Activated CD4-positive, alpha-beta T cell treated with anti-CD3 and anti-CD28 coated beads for 36 hours (primary cell): ENCODE data around the gene ERBB2. TPM values are rescaled to one million over a fixed set of nuclear protein-coding genes. Genes with fewer than 3 reads are reported as not detected.

ENCODE experiments used
- ATAC-seq: fragments of 200-7000 bp; cut with Tn5 transposase; one replicate; pipeline ENCODE4 v1.10.0; 2021; ENCODE audit warnings: mild to moderate bottlenecking, moderate library complexity
- CTCF ChIA-PET: fragments of 350-600 bp; sonication (Branson Sonifier 250); formaldehyde crosslinking; loops from one replicate; lab custom pipeline; 2021; ENCODE audit warnings: antibody characterized with exemption; lab: Charles Lee
- POLR2A ChIA-PET: fragments of 350-600 bp; sonication (Branson Sonifier 250); formaldehyde crosslinking; loops from one replicate; lab custom pipeline; 2021; ENCODE audit warnings: antibody characterized with exemption, inconsistent platforms; lab: Charles Lee
- DNase-seq: peaks from one replicate; pipeline ENCODE4 v3.0.0-alpha.2; 2020
- H3K27ac Mint-ChIP-seq: one replicate; pipeline ENCODE4 v1.8.0; 2021; ENCODE audit warnings: mixed read lengths
- H3K27me3 Mint-ChIP-seq: one replicate; pipeline ENCODE4 v1.8.0; 2021; ENCODE audit warnings: mixed read lengths
- H3K36me3 Mint-ChIP-seq: one replicate; pipeline ENCODE4 v1.8.0; 2021; ENCODE audit warnings: low read depth, mixed read lengths
- H3K4me1 Mint-ChIP-seq: one replicate; pipeline ENCODE4 v1.8.0; 2021; ENCODE audit warnings: mixed read lengths
- H3K4me3 Mint-ChIP-seq: one replicate; pipeline ENCODE4 v1.8.0; 2021; ENCODE audit warnings: mild to moderate bottlenecking, moderate library complexity, mixed read lengths
- H3K9me3 Mint-ChIP-seq: one replicate; pipeline ENCODE4 v1.8.0; 2021; ENCODE audit warnings: low read depth, mixed read lengths
- intact Hi-C, 2 experiments: fragments of 100-400 bp; cut with DNase I in 1 of 2; cut with micrococcal nuclease in 1 of 2; formaldehyde crosslinking; loops; one replicate each; pipeline versions ENCODE4 v1.14.2 to v1.15.1; 2022 to 2024; cut with DNase I, micrococcal nuclease
- total RNA-seq, 2 experiments: library from RNA; stranded (reverse); gene quantifications; one replicate each; pipeline ENCODE4 v1.2.3, GENCODE V29; 2021

Gene ERBB2
- total RNA-seq, 2 experiments from 2014 or later, result 5.8 to 6.0 TPM

- ATAC-seq, result no peak
- ChIA-PET CTCF (interaction anchor here (0.6 to 3.5 kb wide), 10 partner anchors 8 to 189 kb away, joined by 3 to 18 read pairs (median 3); partner anchors contain the start of gene MIEN1), POLR2A (interaction anchor here (0.6 to 1.2 kb wide), 2 partner anchors 8 to 129 kb away, joined by 3 to 5 read pairs; no protein-coding TSS in a partner anchor)
- Mint-ChIP-seq H3K9me3 (no peaks in the 10 kb centered on the region), H3K36me3 (no peaks in the 10 kb centered on the region), H3K4me3 (peak overlapping the region; percentile 77), H3K4me1 (peaks cover 41% of the 10 kb centered on the region), H3K27ac (peak overlapping the region; percentile 96), H3K27me3 (no peaks in the 10 kb centered on the region)
- intact Hi-C loops, result loop anchor here in 1 of 2 experiments (5.0 kb wide), 2 partner anchors 65 to 300 kb away; partner anchors contain the start of genes MED1 and PGAP3
- peak; percentile 6 for DNase-seq
Observed at GRCh38 chr17:39752241-39752881, 52.5 kb downstream of the ERBB2 start.

DNA sequence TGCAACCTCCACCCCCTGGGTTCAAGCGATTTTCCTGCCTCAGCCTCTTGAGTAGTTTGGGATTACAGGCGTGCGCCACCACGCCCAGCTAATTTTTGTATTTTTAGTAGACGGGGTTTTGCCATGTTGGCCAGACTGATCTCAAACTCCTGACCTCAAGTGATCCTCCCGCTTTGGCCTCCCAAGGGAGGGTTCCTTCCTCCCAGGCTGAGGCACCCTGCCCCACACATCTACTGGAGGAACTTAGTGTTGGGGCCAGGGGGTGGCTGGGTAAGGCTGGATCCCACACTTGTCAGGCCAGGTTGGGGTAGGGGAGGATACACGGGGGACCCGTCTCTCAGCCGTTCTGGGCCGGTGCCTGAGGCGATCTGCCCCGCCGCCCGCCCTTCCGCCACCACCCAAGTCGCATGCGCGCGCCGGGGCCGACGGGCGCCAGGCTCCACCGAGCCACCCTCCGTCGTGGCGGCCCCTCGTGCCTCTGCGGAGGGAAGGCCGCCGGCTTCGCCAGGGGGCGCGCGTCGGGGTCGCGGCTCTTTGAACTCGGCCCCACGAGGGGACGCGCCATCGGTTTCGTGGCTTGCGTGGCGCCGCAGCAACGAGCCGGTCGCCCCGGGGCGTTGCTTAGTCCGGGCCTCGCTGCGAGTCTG is 53.8 kb downstream of the ERBB2 start:
- Mint-ChIP-seq H3K27me3 (no peaks in the 10 kb centered on the region), H3K4me3 (peak overlapping the region; percentile 77), H3K36me3 (peaks cover 4% of the 10 kb centered on the region), H3K9me3 (no peaks in the 10 kb centered on the region), H3K4me1 (peaks cover 54% of the 10 kb centered on the region), H3K27ac (peak overlapping the region; percentile 96)
- DNase-seq (peak; percentile 77), ATAC-seq (peak; percentile 27)
- intact Hi-C loops, result loop anchor here (1.0 to 5.0 kb wide), 17 partner anchors 17 to 351 kb away; partner anchors contain the start of genes MIEN1 (in 2 of the 2), PSMD3 (in 2 of the 2), STARD3 (in 2 of the 2) and CDK12 (in 1 of the 2)
- POLR2A ChIA-PET, result interaction anchor here (1.2 to 3.0 kb wide), 2 partner anchors 16 to 130 kb away, joined by 3 to 27 read pairs; no protein-coding TSS in a partner anchor
- CTCF ChIA-PET, result interaction anchor here (0.6 to 3.5 kb wide), 12 partner anchors 10 to 176 kb away, joined by 3 to 18 read pairs (median 5); partner anchors contain the start of genes GSDMB and MIEN1

DNA sequence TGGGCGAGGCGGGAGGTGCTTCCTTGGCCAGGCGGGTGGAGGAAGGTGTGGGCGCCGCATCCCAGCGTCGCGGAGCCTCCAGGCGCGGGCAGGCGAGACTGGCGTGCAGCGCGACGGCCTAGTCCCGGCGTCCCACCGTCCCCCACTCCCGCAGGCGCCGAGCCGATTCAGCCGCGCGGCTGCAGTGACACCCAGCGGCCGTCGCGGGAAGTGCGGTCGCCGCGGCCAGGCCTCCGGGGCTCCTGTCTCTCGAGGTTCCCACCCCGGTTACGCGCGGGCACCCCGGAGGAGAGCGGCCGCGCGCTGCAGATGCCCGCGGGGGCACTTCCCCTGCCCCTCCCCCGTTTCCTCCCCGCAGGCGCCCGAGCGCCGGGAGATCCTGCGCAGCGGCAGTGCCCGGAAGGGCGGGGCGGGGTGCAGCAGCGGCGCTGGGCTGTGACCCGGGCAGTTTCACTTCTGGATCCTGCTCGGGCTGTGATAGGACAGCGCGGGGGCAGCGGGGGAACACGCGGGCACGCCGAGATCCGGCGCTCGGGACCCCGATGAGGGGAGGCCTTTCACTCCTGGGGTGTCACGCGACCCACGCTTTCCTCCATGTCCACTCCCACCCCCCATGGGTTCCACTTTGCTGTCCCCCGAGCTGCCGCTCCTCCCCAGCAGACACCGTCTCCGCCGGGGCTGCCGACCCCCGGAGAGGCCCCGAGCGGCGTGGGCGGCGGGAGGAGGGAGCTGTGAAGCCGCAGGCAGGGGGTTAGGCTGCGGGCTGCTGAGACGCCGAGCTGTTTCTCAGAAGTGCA is 54.5 kb downstream of the ERBB2 start:
- intact Hi-C loops, result loop anchor here (1.0 to 5.0 kb wide), 17 partner anchors 16 to 352 kb away; partner anchors contain the start of genes MIEN1 (in 2 of the 2), PSMD3 (in 2 of the 2), STARD3 (in 2 of the 2) and CDK12 (in 1 of the 2)
- Mint-ChIP-seq H3K36me3 (peaks cover 10% of the 10 kb centered on the region), H3K4me3 (peak overlapping the region; percentile 77), H3K27ac (peak overlapping the region; percentile 76), H3K9me3 (no peaks in the 10 kb centered on the region), H3K27me3 (no peaks in the 10 kb centered on the region), H3K4me1 (peaks cover 61% of the 10 kb centered on the region)
- POLR2A ChIA-PET, result interaction anchor here (0.5 to 3.0 kb wide), 7 partner anchors 16 to 107 kb away, joined by 3 to 27 read pairs (median 5); no protein-coding TSS in a partner anchor
- ATAC-seq (peak; percentile 86), DNase-seq (peak; percentile 98)
- CTCF ChIA-PET, result interaction anchor here (0.5 to 3.5 kb wide), 22 partner anchors 9 to 197 kb away, joined by 3 to 18 read pairs (median 4); partner anchors contain the start of genes GSDMB, IKZF3, MIEN1 and PGAP3

- peak overlapping the region; percentile 72 for H3K27ac Mint-ChIP-seq
- peak overlapping the region; percentile 16 for H3K4me3 Mint-ChIP-seq
- ChIA-PET POLR2A (interaction anchor here (0.5 to 3.0 kb wide), 8 partner anchors 15 to 176 kb away, joined by 3 to 27 read pairs (median 4); no protein-coding TSS in a partner anchor), CTCF (interaction anchor here (0.5 to 3.5 kb wide), 22 partner anchors 8 to 318 kb away, joined by 3 to 16 read pairs (median 3); partner anchors contain the start of genes IKZF3, MIEN1, PGAP3 and STARD3)
- H3K27me3 Mint-ChIP-seq, result no peaks in the 10 kb centered on the region
- ATAC-seq (no peak), DNase-seq (no peak)
- H3K9me3 Mint-ChIP-seq, result no peaks in the 10 kb centered on the region
- H3K4me1 Mint-ChIP-seq, result peaks cover 66% of the 10 kb centered on the region
- intact Hi-C loops, result loop anchor here (1.0 to 5.0 kb wide), 19 partner anchors 15 to 353 kb away; partner anchors contain the start of genes MIEN1 (in 2 of the 2), PSMD3 (in 2 of the 2), STARD3 (in 2 of the 2) and CDK12 (in 1 of the 2)
- peaks cover 16% of the 10 kb centered on the region for H3K36me3 Mint-ChIP-seq
Observed at GRCh38 chr17:39754958-39755553, 55.2 kb downstream of the ERBB2 start.

- intact Hi-C loops, result loop anchor here (5.0 kb wide), 2 partner anchors 37 to 342 kb away; no protein-coding TSS in a partner anchor
- no peak for ATAC-seq
- Mint-ChIP-seq H3K9me3 (no peaks in the 10 kb centered on the region), H3K36me3 (peaks cover 18% of the 10 kb centered on the region), H3K27ac (peak overlapping the region; percentile 72), H3K4me3 (peak overlapping the region; percentile 16), H3K4me1 (peaks cover 69% of the 10 kb centered on the region), H3K27me3 (no peaks in the 10 kb centered on the region)
- DNase-seq, result peak; percentile 64
- POLR2A ChIA-PET, result interaction anchor here (0.6 to 3.0 kb wide), 5 partner anchors 14 to 176 kb away, joined by 3 to 27 read pairs (median 5); no protein-coding TSS in a partner anchor
- CTCF ChIA-PET, result interaction anchor here (0.6 to 2.1 kb wide), 15 partner anchors 14 to 946 kb away, joined by 3 to 9 read pairs (median 3); partner anchors contain the start of genes IKZF3 and STARD3
Observed at GRCh38 chr17:39755554-39756379, 55.9 kb downstream of the ERBB2 start.

DNA sequence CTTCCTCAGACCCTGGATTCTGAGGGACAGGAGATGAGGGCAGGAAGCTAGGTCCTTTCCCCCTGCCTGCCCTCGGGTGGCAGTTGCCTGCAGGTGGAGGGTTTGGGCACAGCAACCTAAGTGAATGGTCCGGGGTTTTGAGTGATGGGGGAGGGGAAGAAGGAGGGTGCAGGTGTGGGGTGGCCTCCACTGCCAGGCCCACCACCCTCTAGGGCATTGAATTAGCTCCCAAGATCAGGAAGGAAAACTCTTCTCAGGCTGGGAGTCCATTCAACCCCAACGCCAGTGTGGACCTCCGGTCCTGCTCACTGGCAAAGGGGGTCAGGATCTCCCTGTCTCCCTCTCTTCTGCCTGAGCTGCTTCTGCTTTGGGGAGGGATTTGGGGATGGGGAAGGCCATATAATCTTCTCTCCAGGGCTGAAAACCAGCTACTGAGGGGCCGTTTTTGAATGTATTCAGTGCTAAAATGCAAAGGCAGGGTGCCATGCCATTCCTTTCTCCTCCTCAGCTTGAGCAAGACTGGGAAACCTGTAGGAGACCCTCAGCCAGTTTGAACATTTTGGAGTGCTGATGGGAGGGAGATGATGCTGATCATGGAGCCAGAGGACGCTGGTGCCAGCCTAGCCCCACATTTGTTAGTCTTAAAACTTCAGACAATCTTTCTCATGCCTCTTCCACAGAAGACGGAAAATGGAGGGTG is 56.7 kb downstream of the ERBB2 start:
- ChIA-PET CTCF (interaction anchor here (0.6 to 2.1 kb wide), 8 partner anchors 14 to 946 kb away, joined by 3 to 9 read pairs (median 4); partner anchors contain the start of gene IKZF3), POLR2A (interaction anchor here (0.6 to 3.0 kb wide), 3 partner anchors 14 to 20 kb away, joined by 3 to 27 read pairs (median 19); no protein-coding TSS in a partner anchor)
- no peak for DNase-seq

GRCh38 chr17:39757176-39757662 is 57.4 kb downstream of the ERBB2 start:
- DNase-seq (no peak), ATAC-seq (no peak)
- peak overlapping the region; percentile 74 for H3K27ac Mint-ChIP-seq
- H3K36me3 Mint-ChIP-seq, result peaks cover 25% of the 10 kb centered on the region
- no peaks in the 10 kb centered on the region for H3K27me3 Mint-ChIP-seq
- ChIA-PET CTCF (interaction anchor here (2.1 kb wide), 1 partner anchor 103 kb away, joined by 8 read pairs; no protein-coding TSS in a partner anchor), POLR2A (interaction anchor here (1.3 to 2.5 kb wide), 2 partner anchors 13 to 18 kb away, joined by 7 to 14 read pairs; no protein-coding TSS in a partner anchor)
- intact Hi-C loops, result loop anchor here (5.0 kb wide), 2 partner anchors 35 to 340 kb away; no protein-coding TSS in a partner anchor
- peak overlapping the region; percentile 15 for H3K4me3 Mint-ChIP-seq
- peaks cover 75% of the 10 kb centered on the region for H3K4me1 Mint-ChIP-seq
- H3K9me3 Mint-ChIP-seq, result no peaks in the 10 kb centered on the region

More for the DNA sequence above, 56.7 kb downstream of the ERBB2 start:
- Mint-ChIP-seq H3K9me3 (no peaks in the 10 kb centered on the region), H3K4me1 (peaks cover 73% of the 10 kb centered on the region), H3K36me3 (peaks cover 23% of the 10 kb centered on the region), H3K27ac (peak overlapping the region; percentile 72), H3K4me3 (peak overlapping the region; percentile 16), H3K27me3 (no peaks in the 10 kb centered on the region)
- no peak for ATAC-seq
- intact Hi-C loops, result loop anchor here (5.0 kb wide), 2 partner anchors 36 to 341 kb away; no protein-coding TSS in a partner anchor
